Tongue (tissue), 2 donors: Measurements from ENCODE around the gene DHRS4L2. TPM values are rescaled to one million over a fixed set of nuclear protein-coding genes. Genes with fewer than 3 reads are reported as not detected.
"Not testable (repeated sequence)": the region's sequence is repeated elsewhere in the genome, so short reads cannot be mapped to it uniquely, and the experiment has no call there.

Source experiments
- DNase-seq: peaks from one replicate; pipeline ENCODE4 v3.0.0-alpha.2; 2015
- total RNA-seq: library from RNA; depleted of rRNA; stranded (reverse); fragments of >200 nt; gene quantifications from one replicate; pipeline ENCODE4 v1.2.3, GENCODE V29; 2014

The DHRS4L2 gene
- total RNA-seq, 1 donor from 2014 or later: 8.2 TPM

GRCh38 chr14:23973178-23973577, 15.6 kb upstream of the DHRS4L2 start:
- not testable (repeated sequence) for DNase-seq

GRCh38 chr14:23974041-23974440, 14.7 kb upstream of the DHRS4L2 start:
- DNase-seq: not testable (repeated sequence)

- DNase-seq: not testable (repeated sequence)
Measured at GRCh38 chr14:23977208-23977607, 11.5 kb upstream of the DHRS4L2 start.

GRCh38 chr14:23981951-23982813, 6.5 kb upstream of the DHRS4L2 start:
- not testable (repeated sequence) for DNase-seq

GRCh38 chr14:23984891-23985602, 3.7 kb upstream of the DHRS4L2 start:
- no peak for DNase-seq

- not testable (repeated sequence) for DNase-seq
Measured at GRCh38 chr14:23988223-23988606, 514 bp upstream of the DHRS4L2 start.

- DNase-seq: peak; percentile 63
Measured at GRCh38 chr14:23989734-23990445, 1.2 kb downstream of the DHRS4L2 start.

- DNase-seq: not testable (repeated sequence)
Measured at GRCh38 chr14:23990961-23991360, 2.2 kb downstream of the DHRS4L2 start.

- not testable (repeated sequence) for DNase-seq
Measured at GRCh38 chr14:23993042-23993441, 4.3 kb downstream of the DHRS4L2 start.

GRCh38 chr14:23996009-23996408, 7.3 kb downstream of the DHRS4L2 start:
- DNase-seq: not testable (repeated sequence)

- DNase-seq: not testable (repeated sequence)
Measured at GRCh38 chr14:23996825-23997224, 8.1 kb downstream of the DHRS4L2 start.

- not testable (repeated sequence) for DNase-seq
Measured at GRCh38 chr14:23999640-24000039, 10.9 kb downstream of the DHRS4L2 start.

- DNase-seq: not testable (repeated sequence)
Measured at GRCh38 chr14:24001078-24001477, 12.3 kb downstream of the DHRS4L2 start.

GRCh38 chr14:24001679-24002078, 12.9 kb downstream of the DHRS4L2 start:
- DNase-seq: not testable (repeated sequence)

GRCh38 chr14:24006471-24006816, 17.7 kb downstream of the DHRS4L2 start:
- DNase-seq: not testable (repeated sequence)

GRCh38 chr14:24006817-24007652, 18.3 kb downstream of the DHRS4L2 start:
- peak; percentile 66 for DNase-seq

- no peak for DNase-seq
Measured at GRCh38 chr14:24011051-24011450, 22.3 kb downstream of the DHRS4L2 start.

GRCh38 chr14:24012726-24013273, 24.1 kb downstream of the DHRS4L2 start:
- DNase-seq: not testable (repeated sequence)

- DNase-seq: peak; percentile 82
Measured at GRCh38 chr14:24013654-24014514, 25.2 kb downstream of the DHRS4L2 start.

- DNase-seq: not testable (repeated sequence)
Measured at GRCh38 chr14:24015745-24016144, 27.0 kb downstream of the DHRS4L2 start.
